CD4-positive, alpha-beta T cell treated with Interleukin-10 for 1 hour (primary cell): Measurements from ENCODE around the gene ARPC5.

Experiments
- DNase-seq: peaks from one replicate; pipeline ENCODE4 v3.0.0-alpha.2; 2020

The ARPC5 gene

DNA sequence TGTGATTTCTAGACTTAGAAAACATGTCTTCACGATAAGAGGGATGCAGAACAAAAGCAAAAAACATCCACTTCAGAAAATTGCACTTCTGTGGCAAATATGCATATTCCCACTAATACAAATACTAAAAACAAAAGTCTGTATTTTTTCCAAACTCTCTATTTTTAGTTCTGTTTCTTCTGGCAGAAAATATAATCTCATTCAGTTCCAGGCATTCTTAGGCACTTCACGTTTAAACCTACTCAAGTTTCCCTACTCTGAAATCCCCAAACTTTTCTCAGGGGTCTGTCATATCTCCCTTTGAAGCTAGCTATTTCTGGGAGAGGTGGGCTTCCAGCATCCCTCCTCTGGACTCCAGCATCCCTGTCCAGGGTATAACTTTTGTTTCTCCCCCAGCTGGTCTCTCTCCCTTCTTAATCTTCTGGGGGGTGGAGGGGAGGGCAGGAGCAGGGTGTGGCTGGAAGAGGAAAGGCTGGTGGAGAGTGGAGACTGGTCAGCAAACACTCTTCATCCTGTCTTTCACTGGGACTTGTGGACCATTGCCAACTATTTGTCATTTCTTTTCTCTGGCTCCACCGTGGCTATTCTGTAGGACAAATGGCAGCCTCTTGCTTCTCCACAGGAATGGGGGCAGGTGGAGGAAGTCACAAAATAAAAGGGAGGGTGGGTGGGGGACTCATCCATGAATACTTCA lies 25.7 kb downstream of the ARPC5 start:
- DNase-seq: no peak

GRCh38 chr1:183609313-183609712 lies 26.3 kb downstream of the ARPC5 start:
- peak; percentile 29 for DNase-seq

- no peak for DNase-seq
These were observed 28.1 kb downstream of the ARPC5 start for GRCh38 chr1:183607322-183607980.

- no peak for DNase-seq
These were observed 29.7 kb downstream of the ARPC5 start for GRCh38 chr1:183605904-183606303.

GRCh38 chr1:183604815-183605214 lies 30.8 kb downstream of the ARPC5 start:
- DNase-seq: no peak

DNA sequence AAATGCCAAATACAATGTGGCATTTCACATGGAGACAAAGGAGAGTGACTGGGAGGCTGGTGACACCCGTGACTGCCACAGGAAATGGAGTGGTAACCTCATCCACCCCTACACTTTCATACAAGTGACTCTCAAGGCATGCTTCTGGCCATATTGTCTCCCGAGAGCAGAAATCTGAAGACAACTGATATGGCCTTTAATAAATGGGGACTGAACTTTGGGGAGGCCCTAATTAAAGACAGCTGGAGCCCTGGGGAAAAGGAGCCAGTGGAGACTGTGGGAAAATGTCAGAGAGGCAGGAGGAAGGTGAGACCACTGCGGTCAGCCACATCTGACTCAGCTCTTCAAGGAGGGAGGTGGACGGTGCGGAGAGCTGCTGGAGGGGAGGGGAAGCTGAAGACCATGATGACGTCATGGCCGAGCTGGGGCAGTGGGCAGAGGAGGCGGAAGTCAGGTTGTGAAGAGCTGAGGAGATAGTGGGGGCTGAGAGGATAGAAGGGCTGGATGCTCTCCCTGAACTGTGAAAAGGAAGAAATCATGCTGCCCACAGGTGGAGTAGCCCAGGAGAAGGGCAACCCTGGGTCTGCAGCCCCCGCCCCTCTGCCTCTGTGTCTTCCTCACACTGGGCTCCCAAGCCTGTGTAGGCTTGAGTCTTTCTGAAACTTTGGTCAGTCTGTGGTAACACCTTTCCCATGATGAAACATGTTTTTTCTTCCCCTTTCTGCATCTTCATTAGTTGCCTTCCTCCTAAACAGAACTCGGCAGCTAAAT lies 31.4 kb downstream of the ARPC5 start:
- peak; percentile 14 for DNase-seq

- no peak for DNase-seq
These were observed 33.1 kb downstream of the ARPC5 start for GRCh38 chr1:183602510-183602909.

DNA sequence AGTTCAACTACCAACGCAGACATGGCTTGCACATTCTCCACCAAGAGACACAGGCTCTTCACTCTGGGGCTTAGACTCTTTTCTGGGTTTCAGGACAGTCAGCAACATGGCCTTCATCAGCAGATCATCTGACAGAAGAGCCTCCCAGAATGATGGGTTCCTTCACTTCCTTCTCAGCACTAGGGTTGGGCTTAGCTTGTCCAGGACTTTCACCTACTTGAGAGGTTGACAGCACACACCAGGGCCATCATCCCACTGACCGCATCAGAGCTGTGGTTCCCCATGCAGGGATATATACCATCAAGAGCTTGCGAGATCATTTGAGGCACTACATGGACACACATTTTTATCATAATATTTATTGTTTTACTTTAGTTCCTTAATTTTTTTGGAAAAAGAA lies 34.9 kb downstream of the ARPC5 start:
- no peak for DNase-seq

DNA sequence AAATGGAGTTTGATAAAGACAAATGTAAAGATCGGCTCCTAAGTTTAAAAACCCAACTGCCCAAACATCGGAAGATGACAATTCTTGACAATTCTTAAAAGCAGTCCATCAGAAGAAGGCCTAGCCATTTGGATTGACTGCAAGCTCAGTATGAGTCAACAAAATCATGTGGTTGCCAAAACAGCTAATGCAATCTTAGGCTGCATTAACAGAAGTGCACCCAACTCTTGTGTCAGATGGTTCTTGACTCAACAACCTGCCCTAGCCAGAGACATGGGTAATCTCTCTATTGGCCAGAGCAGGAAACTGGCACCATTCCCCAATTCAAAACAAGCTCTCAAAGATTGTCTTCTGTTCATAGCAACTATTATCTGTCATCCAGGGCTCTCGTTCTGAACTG lies 35.4 kb downstream of the ARPC5 start:
- no peak for DNase-seq

DNA sequence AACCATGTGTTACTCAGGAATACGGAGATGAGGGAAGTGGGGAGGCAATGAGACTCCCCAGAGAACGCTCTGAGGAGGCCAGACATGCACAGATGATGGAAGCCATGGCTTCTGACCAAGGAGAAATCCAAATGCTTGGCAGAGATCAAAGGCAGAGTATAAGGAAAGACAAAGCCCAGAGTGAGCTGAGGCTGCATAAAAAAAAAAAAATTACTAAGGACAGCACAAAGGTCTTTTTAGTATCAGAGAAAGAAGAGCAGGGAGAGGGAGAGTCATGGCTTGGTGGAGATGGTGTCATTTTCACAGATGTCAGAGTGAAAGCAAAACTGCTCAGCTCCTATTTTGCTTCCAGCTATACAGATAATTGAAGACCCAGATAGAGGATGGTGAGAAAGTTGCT lies 37.2 kb downstream of the ARPC5 start:
- no peak for DNase-seq

GRCh38 chr1:183597656-183598347 lies 37.8 kb downstream of the ARPC5 start:
- DNase-seq: no peak

DNA sequence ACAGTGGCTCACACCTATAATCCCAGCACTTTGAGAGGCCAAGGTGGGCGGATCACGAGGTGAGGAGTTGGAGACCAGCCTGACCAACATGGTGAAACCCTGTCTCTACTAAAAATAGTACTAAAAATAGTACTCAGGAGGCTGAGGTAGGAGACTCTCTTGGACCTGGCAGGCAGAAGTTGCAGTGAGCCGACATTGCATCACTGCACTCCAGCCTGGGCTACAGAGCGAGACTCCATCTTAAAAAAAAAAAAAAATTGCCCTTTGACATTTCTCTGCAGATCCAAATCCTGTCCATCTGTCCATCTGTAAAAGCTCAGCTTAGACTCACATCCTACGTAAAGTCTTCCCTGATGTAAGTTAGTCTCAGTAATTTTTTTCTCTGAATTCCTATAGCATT lies 39.1 kb downstream of the ARPC5 start:
- DNase-seq: no peak

GRCh38 chr1:183595537-183595936 lies 40.0 kb downstream of the ARPC5 start:
- DNase-seq: no peak

DNA sequence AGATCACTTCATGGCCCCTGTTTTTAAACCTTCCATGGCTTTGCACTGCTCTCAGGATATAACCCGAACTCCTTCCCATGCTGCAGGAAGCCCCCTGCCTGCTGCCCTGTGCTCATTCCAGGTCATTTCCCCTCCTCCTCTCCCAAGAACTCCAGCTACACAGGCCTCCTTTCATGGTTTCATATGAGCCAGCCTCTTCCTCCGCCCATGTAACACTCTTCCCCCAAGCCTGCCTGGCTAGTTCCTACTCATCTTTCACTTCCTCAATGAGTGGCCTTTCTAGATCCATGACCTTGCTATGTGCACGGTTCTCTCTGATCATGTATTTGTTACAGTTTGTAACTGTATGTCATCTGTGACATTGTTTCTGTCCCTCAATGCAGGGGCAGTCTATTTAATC lies 42.2 kb downstream of the ARPC5 start:
- DNase-seq: no peak

GRCh38 chr1:183592733-183593132 lies 42.9 kb downstream of the ARPC5 start:
- DNase-seq: no peak

- DNase-seq: peak; percentile 42
These were observed 45.1 kb downstream of the ARPC5 start, which contains the start of gene NCF2 for GRCh38 chr1:183590244-183591191. NCF2 (minus strand) TSS chr1:183590459; CDS start chr1:183590329, 130 bp downstream.

GRCh38 chr1:183589874-183590243 lies 45.7 kb downstream of the ARPC5 start:
- DNase-seq: no peak

GRCh38 chr1:183589384-183589783 lies 46.2 kb downstream of the ARPC5 start:
- DNase-seq: no peak

- DNase-seq: no peak
These were observed 46.8 kb downstream of the ARPC5 start for GRCh38 chr1:183588827-183589226.

DNA sequence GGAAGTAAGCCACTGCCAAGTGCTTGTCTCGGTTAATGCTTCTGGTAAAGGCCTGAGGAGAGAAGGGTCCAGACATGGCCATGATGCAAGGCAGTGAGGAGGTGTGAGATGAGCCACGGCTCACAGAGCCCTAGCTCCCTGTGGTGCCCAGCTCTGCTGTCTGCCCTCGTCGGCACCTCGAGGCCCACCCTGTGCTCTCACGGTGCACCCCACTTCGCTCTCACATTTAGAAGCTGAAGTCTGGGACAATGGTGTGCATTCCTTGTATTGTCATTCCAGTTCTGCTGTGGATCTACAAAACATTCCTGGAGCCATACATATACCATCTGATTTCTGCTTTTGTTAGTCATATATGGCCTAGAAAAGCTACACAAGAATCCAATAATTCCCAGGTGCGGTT lies 48.7 kb downstream of the ARPC5 start:
- DNase-seq: no peak

GRCh38 chr1:183586455-183586854 lies 49.1 kb downstream of the ARPC5 start:
- no peak for DNase-seq

- no peak for DNase-seq
These were observed 50.5 kb downstream of the ARPC5 start for GRCh38 chr1:183585038-183585437.
